KMS-11 (cell line): ENCODE results near the gene MARK4.

ENCODE experiments used
- H2AFZ ChIP-seq: fragments of 200-600 bp; sonication (generic); 2 replicates; pipeline ENCODE4 v1.6.1; 2016; ENCODE audit warnings: antibody characterized with exemption, mixed run types, low read depth
- H3K27ac ChIP-seq: fragments of 200-600 bp; sonication (generic); 2 replicates; pipeline ENCODE4 v1.6.1; 2016; ENCODE audit warnings: mild to moderate bottlenecking, mixed run types
- H3K27me3 ChIP-seq: fragments of 200-600 bp; sonication (generic); 2 replicates; pipeline ENCODE4 v1.6.1; 2017; ENCODE audit warnings: mild to moderate bottlenecking, low read depth, mixed run types, moderate library complexity; ENCODE audit not compliant: insufficient read depth
- H3K36me3 ChIP-seq: fragments of 200-600 bp; sonication (generic); 2 replicates; pipeline ENCODE4 v1.6.1; 2017; ENCODE audit warnings: mild to moderate bottlenecking, mixed run types; ENCODE audit not compliant: insufficient read depth
- H3K4me1 ChIP-seq: fragments of 200-600 bp; sonication (generic); 2 replicates; pipeline ENCODE4 v1.6.1; 2016; ENCODE audit warnings: mild to moderate bottlenecking, low read depth, mixed run types; ENCODE audit not compliant: poor library complexity, severe bottlenecking
- H3K4me2 ChIP-seq: fragments of 200-600 bp; sonication (generic); 2 replicates; pipeline ENCODE4 v1.7.0; 2016; ENCODE audit warnings: mild to moderate bottlenecking, mixed run types
- H3K4me3 ChIP-seq: fragments of 200-600 bp; sonication (generic); IDR thresholded peaks from 2 replicates; pipeline ENCODE4 v1.6.1; 2017; ENCODE audit warnings: low read depth, low read length, mixed read lengths; ENCODE audit not compliant: insufficient read depth
- H3K79me2 ChIP-seq: fragments of 200-600 bp; sonication (generic); 2 replicates; pipeline ENCODE4 v1.6.1; 2016; ENCODE audit warnings: low read depth, mixed run types; ENCODE audit not compliant: insufficient read depth
- H3K9ac ChIP-seq: fragments of 200-600 bp; sonication (generic); 2 replicates; pipeline ENCODE4 v1.6.1; 2016; ENCODE audit warnings: mild to moderate bottlenecking, mixed run types
- H4K20me1 ChIP-seq: fragments of 200-600 bp; sonication (generic); 2 replicates; pipeline ENCODE4 v1.6.1; 2016; ENCODE audit warnings: mild to moderate bottlenecking, mixed run types; ENCODE audit not compliant: insufficient read depth
- CTCF ChIP-seq: fragments of 200-600 bp; sonication (generic); conservative IDR thresholded peaks from 2 replicates; pipeline ENCODE4 v1.6.1; 2017; ENCODE audit warnings: low read depth, mild to moderate bottlenecking, antibody characterized with exemption, low read length, moderate library complexity, mixed read lengths

Gene MARK4

DNA sequence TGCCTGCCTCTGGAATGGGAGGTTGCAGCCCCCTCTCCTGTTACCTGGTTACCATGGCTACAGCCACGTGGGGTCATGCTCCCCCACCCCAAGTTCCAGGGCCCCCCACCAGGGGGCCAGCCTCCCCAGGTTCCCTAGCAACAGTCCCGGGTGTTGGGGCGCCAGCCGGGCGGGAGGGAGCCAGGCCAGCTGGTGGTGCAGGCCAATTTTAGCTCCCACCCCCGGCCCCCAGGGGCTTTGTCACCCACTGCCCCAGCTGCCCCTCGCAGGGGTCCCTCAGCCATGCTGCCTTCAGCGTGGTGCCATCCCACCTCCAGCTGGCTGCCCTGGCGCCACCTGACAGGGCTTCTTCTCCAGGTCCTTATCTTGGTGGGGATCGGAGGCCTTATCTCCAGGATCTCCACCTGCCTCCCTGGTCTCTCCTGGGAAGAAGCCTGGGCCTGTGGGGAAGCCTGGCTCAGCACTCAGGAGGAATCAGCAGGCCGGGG is 3.0 kb downstream of the MARK4 start:
- H2AFZ ChIP-seq: no peak overlapping the region
- H3K27ac ChIP-seq: no peak overlapping the region
- no peak overlapping the region for H3K9ac ChIP-seq
- no peak overlapping the region; the same call in 1 of the 2 replicates for H3K4me2 ChIP-seq
- TF ChIP-seq CTCF: peak; percentile 59
- H3K79me2 ChIP-seq: peaks cover 10% of the 10 kb centered on the region; the same call in 1 of the 2 replicates
- peaks cover 38% of the 10 kb centered on the region for H3K4me1 ChIP-seq
- no peaks in the 10 kb centered on the region for H4K20me1 ChIP-seq
- H3K4me3 ChIP-seq: no peak overlapping the region
- H3K27me3 ChIP-seq: no peaks in the 10 kb centered on the region; the same call in 1 of the 2 replicates
- H3K36me3 ChIP-seq: no peaks in the 10 kb centered on the region

DNA sequence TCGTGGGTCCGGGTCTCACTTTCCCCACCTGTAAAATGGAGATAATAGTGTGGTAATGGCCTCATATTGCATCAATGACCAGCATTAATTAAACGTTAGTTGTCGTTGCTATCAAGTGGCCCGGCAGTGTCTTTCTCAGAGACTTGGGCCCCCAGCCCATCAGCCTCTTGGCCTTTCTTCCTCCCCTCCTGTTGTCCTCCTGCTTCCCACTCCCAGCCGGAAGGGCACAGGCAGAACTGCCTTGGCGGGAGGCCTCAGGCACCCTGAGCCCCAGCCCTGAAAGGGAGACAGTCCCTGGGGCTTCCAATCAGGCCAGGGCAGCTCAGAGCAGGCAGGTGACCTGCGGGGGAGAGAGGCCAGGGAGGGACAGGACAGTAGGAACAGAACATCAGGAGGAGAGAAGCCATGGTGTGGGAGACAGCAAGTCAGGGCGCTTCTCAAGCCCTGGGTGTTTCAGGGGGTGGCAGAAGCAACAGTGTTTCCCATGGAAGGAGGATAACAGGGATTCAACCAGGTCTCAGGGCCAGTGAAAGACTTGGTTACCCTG is 4.6 kb downstream of the MARK4 start:
- no peaks in the 10 kb centered on the region for H4K20me1 ChIP-seq
- no peak for TF ChIP-seq CTCF

GRCh38 chr19:45256836-45257235 is 5.8 kb downstream of the MARK4 start:
- Histone ChIP-seq H3K9ac (no peak overlapping the region), H3K79me2 (peaks cover 10% of the 10 kb centered on the region; the same call in 1 of the 2 replicates), H3K4me2 (no peak overlapping the region), H3K36me3 (no peaks in the 10 kb centered on the region), H3K4me1 (peaks cover 20% of the 10 kb centered on the region), H3K27me3 (no peaks in the 10 kb centered on the region), H2AFZ (no peak overlapping the region), H3K4me3 (no peak overlapping the region), H3K27ac (no peak overlapping the region), H4K20me1 (no peaks in the 10 kb centered on the region)
- no peak for TF ChIP-seq CTCF

More for the DNA sequence above, 4.6 kb downstream of the MARK4 start:
- Histone ChIP-seq H2AFZ (no peak overlapping the region), H3K4me1 (peaks cover 22% of the 10 kb centered on the region), H3K4me2 (no peak overlapping the region), H3K79me2 (peaks cover 10% of the 10 kb centered on the region; the same call in 1 of the 2 replicates), H3K27me3 (no peaks in the 10 kb centered on the region), H3K27ac (no peak overlapping the region), H3K36me3 (no peaks in the 10 kb centered on the region), H3K4me3 (no peak overlapping the region), H3K9ac (no peak overlapping the region)

DNA sequence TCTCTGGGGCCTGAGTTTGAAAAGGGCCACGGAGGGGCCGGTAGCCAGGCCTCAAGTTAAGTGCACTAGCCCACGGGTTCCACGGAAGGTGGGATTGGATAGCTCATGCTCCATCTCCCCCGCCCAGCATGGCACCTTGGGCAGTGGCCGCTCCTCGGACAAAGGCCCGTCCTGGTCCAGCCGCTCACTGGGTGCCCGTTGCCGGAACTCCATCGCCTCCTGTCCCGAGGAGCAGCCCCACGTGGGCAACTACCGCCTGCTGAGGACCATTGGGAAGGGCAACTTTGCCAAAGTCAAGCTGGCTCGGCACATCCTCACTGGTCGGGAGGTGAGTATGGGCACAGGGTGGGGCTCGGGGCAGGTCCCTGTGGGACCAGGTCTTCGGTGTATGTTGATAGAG is 7.8 kb downstream of the MARK4 start:
- Histone ChIP-seq H3K4me2 (no peak overlapping the region), H3K79me2 (0 out of 2 replicates have a peak, but pooled peaks cover 3% of the 10 kb centered on the region), H3K4me3 (no peak overlapping the region), H3K4me1 (peaks cover 1% of the 10 kb centered on the region), H3K27me3 (no peaks in the 10 kb centered on the region), H4K20me1 (no peaks in the 10 kb centered on the region), H3K9ac (no peak overlapping the region), H3K27ac (no peak overlapping the region), H2AFZ (no peak overlapping the region), H3K36me3 (no peaks in the 10 kb centered on the region)
- no peak for TF ChIP-seq CTCF
